G401 (cell line): ENCODE data around the gene OR2A12. TPM values are rescaled to one million over a fixed set of nuclear protein-coding genes. Genes with fewer than 3 reads are reported as not detected.
"Not testable (repeated sequence)": the region's sequence is repeated elsewhere in the genome, so short reads cannot be mapped to it uniquely, and the experiment has no call there.

Experiments
- DNase-seq: peaks from one replicate; pipeline ENCODE4 v3.0.0-alpha.2; 2015; ENCODE audit warnings: low spot score
- in situ Hi-C: cut with HindIII; loops from 2 replicates; pipeline ENCODE4 v1.10.0; 2016; ENCODE audit warnings: low sequenced_read_pairs, mixed read lengths
- total RNA-seq: library from RNA; depleted of rRNA; stranded (reverse); fragments of >200 nt; shearing (Covaris generic); gene quantifications from 2 replicates; pipeline ENCODE4 v1.2.3, GENCODE V29; 2014; rRNA removed

The OR2A12 gene, protein sequence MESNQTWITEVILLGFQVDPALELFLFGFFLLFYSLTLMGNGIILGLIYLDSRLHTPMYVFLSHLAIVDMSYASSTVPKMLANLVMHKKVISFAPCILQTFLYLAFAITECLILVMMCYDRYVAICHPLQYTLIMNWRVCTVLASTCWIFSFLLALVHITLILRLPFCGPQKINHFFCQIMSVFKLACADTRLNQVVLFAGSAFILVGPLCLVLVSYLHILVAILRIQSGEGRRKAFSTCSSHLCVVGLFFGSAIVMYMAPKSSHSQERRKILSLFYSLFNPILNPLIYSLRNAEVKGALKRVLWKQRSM
- total RNA-seq, result not detected in 2 replicates

DNA sequence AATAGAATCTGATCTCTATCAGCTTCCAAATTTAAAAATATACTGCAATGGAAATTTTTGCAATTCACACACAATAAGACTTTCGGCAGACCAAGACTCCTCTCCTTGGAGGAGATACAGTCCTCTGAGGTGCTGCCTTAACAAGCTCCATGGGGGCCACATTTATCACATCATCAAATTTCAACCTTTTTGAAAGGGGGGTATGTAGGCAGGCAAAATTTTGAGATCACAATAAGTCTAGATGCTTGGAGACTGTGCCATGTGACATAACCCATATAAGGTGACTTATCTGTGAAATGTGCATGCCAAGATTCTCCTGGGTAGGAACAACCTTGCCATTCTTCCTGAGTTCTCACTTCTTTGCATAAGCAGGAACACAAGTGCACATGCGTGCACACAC is at the start of gene OR2A12:
Gene OR2A12 (plus strand): TSS at position 301 of the 400 bp plus-strand sequence. CDS start 8,830 bp downstream, outside the sequence.
- in situ Hi-C loops, result no loop called here
- DNase-seq, result no peak

DNA sequence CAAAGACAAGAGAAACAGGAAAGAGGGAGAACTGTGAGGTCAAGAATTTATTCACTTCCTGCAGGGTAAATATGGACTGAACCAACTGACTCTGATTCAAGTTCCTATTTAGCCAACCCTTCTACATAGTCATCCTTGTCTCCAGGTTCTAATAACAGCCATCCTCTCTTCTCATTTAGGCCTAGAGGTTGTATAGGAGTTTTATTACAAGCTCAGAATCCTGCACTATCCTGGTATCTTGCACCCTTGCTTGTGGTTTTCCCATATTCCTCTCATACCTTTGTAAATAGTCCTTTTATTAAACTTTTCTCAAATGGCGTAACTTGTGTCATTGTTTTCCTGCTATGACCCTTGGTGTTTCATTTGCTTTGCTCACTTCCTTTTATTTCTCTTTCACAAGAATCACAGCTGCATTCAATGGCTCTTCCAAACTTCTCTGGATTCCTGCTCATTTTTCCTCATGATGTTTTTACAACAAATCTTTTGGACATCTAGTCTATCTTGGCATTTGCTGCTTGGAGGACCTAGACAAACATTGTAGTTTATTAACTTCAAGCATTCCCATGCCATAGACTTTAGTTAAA is 49.7 kb upstream of the OR2A12 start:
- DNase-seq, result no peak
- in situ Hi-C loops, result no loop called here

DNA sequence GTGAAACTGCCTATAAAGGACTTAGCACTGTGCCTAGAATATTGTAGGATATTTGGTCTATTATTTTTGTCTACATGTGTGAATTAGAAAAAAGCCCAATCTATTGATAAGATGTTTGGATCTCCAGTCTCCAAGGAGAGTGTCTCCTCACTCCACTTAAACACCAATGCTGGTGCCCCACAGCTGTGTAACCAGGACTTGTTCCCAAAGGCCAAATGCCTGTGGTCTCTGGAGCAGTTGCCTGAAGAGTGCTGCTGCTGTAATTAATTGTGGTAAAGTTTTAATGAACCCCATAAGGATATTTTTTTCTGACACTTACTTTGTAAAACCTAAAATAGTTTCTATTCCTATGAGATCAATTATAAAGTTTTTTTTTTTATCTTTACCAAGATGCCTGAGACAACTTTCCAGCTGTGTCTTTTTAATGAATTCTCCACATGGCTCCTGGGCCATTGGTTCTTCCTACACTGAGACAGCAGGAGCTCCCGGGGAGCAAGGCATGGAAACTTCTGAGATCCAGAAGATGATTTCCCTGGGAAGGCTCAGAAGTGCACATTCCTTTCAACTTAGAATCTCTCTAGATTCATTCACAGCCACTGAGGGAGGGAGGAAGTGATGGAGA is 48.6 kb upstream of the OR2A12 start:
- DNase-seq, result no peak
- in situ Hi-C loops, result no loop called here

DNA sequence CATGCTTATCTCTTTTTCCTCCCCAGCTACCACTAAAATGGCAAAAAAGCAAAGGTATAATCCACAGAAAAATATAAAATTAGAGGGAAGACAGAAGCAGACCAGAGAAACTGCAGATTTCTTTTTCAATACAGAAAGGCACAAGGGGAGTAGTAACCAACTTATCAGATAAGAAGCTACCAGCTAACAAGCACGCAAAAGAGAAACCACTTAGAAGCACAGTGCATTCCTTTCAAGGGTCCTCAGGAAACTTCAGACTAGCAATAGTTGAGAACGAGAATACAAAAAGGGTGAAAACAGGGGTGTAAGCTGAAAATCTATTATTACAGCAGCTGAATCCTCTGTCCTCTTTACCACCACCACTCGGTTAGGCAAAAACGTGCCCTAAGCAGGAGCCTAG is 47.2 kb upstream of the OR2A12 start:
- no peak for DNase-seq
- in situ Hi-C loops, result no loop called here

DNA sequence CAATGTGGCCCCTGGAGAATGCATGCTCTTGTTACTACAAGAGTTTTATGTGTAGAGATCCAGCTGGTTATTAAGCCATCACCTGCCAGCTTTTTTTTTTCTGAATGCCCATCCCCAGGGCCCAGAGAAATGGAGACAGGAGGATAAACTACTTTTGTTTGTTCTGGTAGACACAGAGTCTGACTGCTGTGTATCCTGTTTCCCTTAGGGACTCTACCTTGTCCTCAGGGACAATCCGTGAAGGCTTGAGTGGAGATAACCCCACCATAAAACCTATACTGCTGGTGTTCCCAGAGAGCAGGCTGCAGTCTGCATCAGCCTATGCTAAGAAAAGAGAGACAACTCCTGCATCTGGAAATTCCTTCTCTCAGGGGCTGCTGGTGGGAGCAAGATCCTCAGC is 37.4 kb upstream of the OR2A12 start, which contains the start of gene OR2A5:
Gene OR2A5 (plus strand): TSS at position 301 of the 400 bp plus-strand sequence. CDS start 1,454 bp downstream, outside the sequence.
- in situ Hi-C loops, result no loop called here
- no peak for DNase-seq

DNA sequence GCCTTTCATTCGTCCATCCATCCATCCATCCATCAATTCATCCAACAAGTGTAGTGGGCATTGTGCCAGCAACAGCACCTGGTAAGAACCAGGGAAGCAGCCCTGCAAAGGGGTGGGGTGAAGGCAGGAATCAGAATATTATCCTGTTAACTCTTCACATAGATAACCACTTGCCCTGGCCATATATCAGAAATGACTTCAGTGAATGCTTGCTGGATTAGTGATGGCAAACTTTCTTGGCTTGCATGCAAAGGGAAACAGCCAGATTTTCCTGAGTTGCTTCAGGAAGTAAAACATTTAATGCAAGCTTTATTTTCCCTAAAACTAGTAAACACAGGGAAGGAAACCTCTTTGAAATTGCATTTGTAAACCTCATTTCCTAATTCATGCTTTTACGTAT is 36.6 kb upstream of the OR2A12 start:
- DNase-seq, result no peak
- in situ Hi-C loops, result no loop called here

DNA sequence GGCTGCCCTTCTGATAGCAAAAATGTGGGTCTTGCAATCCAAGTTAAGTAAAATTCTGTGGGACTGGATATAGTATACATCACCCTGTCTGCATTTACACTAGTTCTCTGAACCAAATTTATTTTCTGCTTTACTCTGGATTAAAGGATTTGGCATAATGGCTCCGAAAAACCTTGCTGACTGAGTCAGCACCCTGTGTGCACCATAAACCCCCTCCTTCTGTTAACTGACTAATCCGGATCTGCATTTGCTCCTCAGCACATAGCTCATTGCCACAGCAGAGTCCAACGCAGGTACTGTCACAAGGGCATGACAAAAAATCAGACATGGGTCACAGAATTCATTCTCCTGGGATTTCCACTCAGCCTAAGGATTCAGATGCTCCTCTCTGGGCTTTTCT is 36.0 kb upstream of the OR2A12 start:
- in situ Hi-C loops, result no loop called here
- no peak for DNase-seq

DNA sequence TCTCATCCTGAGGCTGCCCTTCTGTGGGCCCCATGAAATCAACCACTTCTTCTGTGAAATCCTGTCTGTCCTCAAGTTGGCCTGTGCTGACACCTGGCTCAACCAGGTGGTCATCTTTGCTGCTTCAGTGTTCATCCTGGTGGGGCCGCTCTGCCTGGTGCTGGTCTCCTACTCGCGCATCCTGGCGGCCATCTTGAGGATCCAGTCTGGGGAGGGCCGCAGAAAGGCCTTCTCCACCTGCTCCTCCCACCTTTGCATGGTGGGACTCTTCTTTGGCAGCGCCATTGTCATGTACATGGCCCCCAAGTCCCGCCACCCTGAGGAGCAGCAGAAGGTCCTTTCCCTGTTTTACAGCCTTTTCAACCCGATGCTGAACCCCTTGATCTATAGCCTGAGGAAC is 35.2 kb upstream of the OR2A12 start:
- DNase-seq, in situ Hi-C loops: not testable (repeated sequence)

DNA sequence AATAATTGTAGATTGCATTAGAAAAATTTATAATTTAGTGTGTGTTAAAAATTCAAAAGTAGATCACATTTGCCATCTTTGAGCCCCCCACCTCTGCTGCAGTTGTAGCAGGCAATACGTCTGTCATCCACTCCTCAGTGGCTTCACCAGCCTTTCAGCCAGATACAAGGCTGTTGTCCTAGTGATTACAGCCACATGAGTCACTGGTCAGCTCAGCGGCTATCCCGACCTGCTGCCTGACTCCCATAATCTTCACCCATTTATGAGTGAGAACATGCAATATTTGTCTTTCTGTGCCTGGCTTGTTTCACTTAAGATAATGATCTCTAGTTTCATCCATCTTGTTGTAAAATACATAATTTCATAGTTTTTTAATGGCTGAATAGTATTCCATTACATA is 28.1 kb upstream of the OR2A12 start:
- DNase-seq, result no peak
- in situ Hi-C loops, result no loop called here

DNA sequence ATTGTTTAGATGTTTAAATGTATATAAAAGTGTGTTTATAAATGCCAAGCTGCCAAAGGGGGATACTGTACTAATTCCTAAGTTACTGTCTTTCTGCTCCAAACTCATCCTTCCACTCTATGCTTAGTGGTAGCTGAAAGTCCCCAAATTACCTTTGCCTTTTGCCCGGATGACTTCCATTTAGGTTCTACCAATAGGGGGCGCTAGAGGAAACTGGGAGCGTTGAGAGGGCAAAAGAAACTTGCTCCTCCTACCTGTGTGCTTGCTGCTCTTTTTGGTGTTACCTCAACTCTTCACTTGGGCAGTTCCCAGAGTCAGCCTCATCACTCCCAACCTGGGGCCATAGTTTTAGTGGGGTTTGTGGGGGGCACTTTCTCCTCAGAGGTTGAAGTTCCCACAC is 22.4 kb upstream of the OR2A12 start:
- DNase-seq, result no peak
- in situ Hi-C loops, result no loop called here

DNA sequence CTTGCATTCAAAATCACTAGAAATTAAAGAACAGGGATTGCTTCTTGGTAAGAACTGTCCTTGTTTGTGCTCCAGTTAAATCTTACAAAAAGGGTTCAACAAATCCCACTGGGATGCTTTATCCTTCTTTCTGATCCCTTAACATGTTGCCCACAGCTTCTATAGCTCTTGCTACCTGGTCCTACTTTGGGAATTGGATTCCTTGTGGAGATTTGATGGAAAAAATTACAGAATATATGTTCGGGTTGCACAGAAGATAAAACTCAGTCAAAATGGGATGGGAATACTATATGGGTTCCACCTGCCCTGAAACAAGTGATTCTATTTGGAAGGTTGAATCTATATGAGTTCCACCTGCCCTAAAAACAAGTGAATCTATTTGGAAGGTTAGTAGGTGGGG is 16.6 kb upstream of the OR2A12 start, which contains the start of gene OR2A25:
Gene OR2A25 (plus strand): TSS at position 301 of the 400 bp plus-strand sequence. CDS start 4,409 bp downstream, outside the sequence.
- in situ Hi-C loops, result no loop called here
- DNase-seq, result no peak

DNA sequence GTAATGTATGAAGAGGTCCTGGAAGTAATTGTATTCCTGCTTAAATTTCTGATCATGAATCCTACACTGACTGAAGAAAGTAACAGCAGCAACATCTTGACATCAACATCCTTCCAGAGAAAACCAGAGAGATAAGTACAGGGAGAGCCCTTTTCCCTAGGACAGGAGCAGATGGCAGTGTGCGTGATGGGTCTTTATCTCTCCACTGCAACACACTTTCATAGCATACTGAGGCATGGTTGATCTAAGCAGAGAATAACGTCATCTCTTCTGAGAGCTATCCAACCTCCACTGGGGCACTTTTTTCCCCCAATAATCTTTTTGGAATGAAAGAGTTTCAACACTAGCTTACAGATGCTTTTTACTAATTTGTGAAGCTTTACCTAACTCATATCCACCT is 16.1 kb upstream of the OR2A12 start:
- no peak for DNase-seq
- in situ Hi-C loops, result no loop called here

DNA sequence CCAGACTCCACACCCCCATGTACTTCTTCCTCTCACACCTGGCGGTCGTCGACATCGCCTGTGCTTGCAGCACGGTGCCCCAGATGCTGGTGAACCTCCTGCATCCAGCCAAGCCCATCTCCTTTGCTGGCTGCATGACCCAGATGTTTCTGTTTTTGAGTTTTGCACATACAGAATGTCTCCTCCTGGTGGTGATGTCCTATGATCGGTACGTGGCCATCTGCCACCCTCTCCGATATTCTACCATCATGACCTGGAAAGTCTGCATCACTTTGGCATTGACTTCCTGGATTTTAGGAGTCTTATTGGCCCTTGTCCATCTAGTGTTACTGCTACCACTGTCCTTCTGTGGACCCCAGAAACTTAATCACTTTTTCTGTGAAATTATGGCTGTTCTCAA is 11.7 kb upstream of the OR2A12 start:
- in situ Hi-C loops, result no loop called here
- no peak for DNase-seq

DNA sequence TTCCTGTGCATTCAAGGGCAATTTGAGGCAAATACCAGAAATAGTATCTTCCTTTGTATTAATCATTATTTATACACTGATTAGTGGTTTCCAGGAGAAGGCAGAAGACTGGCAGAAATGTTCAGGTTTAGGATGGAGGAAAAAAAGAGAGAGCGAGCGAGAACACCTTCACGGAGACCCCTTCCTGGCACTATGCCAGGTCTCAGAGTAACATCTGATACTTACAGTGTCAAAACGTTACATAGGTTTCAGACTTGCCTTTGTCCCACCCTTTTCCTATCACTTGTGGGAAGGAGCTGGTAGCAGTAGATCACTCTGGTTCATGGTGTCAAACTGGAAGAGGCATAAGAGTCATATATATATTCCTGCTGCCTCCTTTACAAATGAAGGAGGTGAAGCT is 652 bp downstream of the OR2A12 start:
- in situ Hi-C loops, result no loop called here
- no peak for DNase-seq

DNA sequence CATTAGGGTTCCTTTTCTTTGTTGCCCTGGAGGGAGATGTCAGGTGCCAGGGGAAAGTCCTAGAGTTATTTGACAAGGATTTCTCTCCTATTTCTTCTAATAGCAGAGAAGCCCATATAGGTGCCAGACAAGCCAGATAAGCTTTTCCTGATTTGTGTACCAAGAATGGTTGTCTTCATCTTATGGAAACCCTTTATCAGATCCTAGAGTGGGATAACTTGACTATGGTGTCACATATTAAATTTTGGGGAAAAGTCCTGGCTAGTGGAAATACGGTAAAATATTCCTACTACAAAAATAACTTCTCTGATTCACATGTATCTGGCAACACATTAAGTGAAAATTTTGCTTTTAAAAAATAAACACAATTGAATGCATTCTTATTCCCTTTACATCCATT is 1.2 kb downstream of the OR2A12 start:
- no peak for DNase-seq
- in situ Hi-C loops, result no loop called here

DNA sequence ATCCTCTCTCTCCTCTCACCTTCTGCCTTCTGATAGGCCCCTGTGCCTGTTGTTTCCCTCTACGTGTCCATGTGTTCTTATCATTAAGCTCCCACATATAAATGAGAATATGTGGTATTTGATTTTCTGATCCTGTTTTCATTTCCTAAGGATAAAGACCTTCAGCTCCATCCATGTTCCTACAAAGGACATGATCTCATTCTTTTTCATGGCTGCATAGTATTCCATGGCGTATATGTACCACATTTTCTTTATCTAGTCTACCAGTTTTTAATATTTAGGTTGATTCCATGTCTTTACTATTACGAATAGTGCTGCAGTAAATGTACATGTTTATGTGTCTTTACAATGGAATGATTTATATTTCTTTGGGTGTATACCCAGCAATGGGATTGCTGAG is 4.6 kb downstream of the OR2A12 start:
- in situ Hi-C loops, result no loop called here
- no peak for DNase-seq

DNA sequence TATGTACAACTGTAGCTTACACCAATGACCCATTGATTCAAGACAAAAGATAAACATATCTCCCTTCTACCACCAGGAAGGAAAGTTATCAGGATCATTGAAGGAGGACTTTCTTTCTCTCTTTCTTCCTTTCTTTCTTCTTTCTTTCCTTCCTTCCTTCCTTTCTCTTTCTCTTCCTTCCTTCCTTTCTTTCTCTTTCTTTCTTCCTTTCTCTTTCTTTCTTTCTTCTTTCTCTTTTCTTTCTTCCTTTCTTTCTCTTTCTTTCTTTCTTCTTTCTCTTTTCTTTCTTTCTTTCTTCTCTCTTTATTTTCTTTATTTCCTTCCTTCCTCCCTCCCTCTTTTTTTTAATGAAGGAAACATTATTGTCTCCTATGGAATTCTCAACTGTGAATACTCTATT is 12.7 kb downstream of the OR2A12 start:
- DNase-seq, result no peak
- in situ Hi-C loops, result no loop called here

DNA sequence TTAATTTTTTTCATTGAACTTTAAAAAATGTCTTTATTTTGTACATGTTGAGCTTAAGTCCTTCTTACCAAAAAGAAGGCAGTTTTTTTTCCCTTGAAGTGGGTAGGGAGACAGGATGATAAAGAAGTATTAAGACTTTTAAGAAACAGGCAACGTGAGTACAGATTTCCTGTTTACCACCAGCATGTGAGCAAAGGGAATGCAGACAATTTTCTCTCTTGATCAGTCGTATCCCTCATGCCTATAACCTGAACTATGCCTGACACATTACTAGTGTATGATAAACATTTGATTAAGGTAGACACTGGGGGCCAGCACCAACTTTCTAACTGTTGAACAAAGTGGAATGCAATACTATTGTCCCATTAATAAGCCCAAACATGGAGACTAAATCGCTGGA is 14.5 kb downstream of the OR2A12 start:
- DNase-seq, result no peak
- in situ Hi-C loops, result no loop called here

DNA sequence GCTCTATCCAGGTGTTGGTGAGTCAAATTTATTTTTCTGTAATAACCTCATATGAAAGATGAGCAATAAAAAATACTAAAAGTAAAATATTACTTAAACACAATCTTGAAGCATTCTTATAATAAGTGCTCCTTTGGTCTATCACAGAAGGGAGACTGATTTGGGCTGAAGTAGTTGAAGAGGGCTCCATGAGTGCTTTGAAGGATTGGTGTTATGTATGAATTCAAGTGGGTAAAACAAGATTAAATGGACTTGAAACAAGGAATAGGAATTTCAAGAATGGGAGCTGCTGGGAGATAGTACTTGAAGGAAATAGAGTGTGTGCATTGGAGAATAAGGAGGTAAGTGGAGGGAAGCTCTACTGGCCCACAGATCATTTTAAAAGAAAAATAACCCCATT is 16.0 kb downstream of the OR2A12 start:
- in situ Hi-C loops, result no loop called here
- DNase-seq, result no peak

DNA sequence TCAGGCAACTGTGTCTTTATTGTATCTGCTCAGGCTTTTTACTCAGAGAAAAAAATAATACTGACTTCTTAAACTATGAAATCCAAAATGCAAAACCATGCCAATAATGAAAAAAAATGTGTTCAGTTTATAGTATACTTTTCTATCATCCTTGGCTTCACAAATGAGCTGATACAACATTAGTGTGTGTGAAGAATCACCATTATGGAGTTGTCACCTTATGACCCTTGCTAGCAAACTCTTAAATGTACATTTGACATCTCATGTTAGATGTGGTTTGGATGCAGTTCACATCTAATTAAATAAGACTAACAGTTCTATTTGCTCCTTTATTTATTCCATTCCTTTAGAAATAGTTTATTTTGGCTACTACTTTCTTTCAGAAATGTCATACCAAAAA is 19.1 kb downstream of the OR2A12 start:
- in situ Hi-C loops, result no loop called here
- DNase-seq, result no peak
